H7 (cell line): ENCODE measurements around the gene IPP. TPM values are rescaled to one million over a fixed set of nuclear protein-coding genes. Genes with fewer than 3 reads are reported as not detected.

Source experiments
- DNase-seq: peaks from one replicate; pipeline ENCODE4 v3.0.0; 2012
- H3K27me3 ChIP-seq: 2 replicates; pipeline ENCODE4 v1.6.0; 2011; ENCODE audit warnings: mild to moderate bottlenecking, low read length; ENCODE audit not compliant: control insufficient read depth, insufficient read depth
- H3K36me3 ChIP-seq: replicated peaks from 2 replicates; pipeline ENCODE4 v1.5.1; 2011; ENCODE audit warnings: low read length; ENCODE audit not compliant: control insufficient read depth, insufficient read depth
- H3K4me3 ChIP-seq: 2 replicates; pipeline ENCODE4 v1.5.1; 2011; ENCODE audit warnings: low read depth, mild to moderate bottlenecking, control low read depth, low read length, moderate library complexity; ENCODE audit not compliant: insufficient read depth
- total RNA-seq: library from RNA; depleted of rRNA; stranded (reverse); fragments of >200 nt; shearing (Covaris generic); gene quantifications from 2 replicates; pipeline ENCODE4 v1.2.3, GENCODE V29; 2014; rRNA removed

Gene IPP
- 5.8 and 6.8 TPM in 2 replicates for total RNA-seq

DNA sequence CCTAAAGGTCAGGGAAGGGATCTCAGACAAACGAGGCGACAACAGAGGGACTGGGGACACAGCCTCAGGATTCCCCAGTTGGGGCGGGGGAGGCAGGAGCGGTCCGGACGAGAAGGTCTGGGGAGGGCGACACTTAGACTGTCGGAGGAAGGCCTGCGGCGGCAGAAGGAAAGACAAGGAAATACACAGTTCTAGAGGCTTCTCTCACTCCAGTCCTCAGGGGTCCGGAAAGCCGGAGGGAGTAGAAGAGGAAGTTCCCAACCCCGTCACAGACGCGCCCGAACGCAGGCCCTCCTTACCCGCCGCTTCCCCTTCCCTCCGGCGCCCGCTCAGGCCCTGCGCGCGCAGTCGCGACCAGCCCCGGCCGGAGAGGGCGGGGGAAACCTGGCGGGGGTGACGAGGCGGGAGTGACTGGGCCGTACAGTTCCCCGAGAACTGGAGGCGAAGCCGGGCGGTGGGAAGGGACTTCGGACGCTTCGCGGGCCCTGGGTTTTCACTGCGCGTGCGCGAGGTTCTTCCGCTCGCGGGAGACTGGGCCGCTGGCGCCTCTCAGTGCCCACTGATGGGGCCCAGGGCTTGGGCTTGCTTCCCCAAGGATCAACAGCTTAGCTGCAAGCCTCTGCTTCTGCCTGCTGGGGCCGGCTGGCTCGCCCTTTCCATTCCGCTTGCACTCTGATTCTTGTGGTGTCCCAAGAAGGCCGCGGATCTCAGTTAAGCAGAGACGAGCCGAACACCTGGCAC lies at the start of gene IPP:
IPP (minus strand) TSS at position 356 of the 741 bp plus-strand sequence. CDS start 4,242 bp downstream, outside the sequence.
- peak; percentile 99 for DNase-seq
- no peaks in the 10 kb centered on the region for H3K36me3 ChIP-seq
- peak within 1 kb of the TSS; percentile 73 for H3K4me3 ChIP-seq
- no peaks in the 10 kb centered on the region for H3K27me3 ChIP-seq

DNA sequence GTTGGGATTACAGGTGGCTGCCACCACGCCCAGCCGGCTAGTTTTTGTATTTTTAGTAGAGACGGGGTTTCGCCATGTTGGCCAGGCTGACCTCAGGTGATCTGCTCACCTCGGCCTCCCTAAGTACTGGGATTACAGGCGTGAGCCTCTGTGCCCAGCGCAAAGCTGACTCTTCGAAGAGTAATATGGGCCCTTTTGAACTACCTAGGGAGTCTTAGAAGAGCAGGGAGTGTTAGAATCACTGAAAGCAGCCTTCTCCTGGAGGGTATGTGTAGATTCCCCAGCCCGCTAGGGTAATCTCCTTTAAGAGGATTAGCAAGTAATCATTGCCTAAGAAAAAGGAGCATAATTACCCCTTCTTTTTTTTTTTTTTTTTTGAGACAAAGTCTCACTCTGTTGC lies 46.5 kb upstream of the IPP start:
- no peak for DNase-seq
- Histone ChIP-seq H3K4me3 (no peak overlapping the region), H3K27me3 (no peaks in the 10 kb centered on the region), H3K36me3 (no peaks in the 10 kb centered on the region)

DNA sequence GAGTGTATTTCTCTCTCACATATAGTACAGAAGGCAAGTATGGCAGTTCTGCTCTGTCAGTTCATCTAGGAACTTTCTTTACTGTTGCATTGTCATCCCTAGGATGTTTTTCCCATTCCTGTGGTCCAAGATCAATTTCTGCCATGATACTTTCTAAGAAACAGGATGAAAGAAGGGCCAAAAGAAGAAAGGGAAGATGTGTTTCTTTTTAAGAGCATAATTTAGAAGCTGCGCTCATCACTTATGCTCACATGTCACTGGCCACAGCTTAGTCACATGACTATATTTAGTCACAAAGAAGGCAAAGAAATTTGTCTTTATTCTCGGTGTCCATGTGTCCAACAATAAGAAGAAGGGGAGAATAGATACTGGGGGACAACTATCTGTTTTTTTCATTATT lies 45.9 kb upstream of the IPP start:
- no peak for DNase-seq
- Histone ChIP-seq H3K4me3 (no peak overlapping the region), H3K36me3 (no peaks in the 10 kb centered on the region), H3K27me3 (no peaks in the 10 kb centered on the region)

DNA sequence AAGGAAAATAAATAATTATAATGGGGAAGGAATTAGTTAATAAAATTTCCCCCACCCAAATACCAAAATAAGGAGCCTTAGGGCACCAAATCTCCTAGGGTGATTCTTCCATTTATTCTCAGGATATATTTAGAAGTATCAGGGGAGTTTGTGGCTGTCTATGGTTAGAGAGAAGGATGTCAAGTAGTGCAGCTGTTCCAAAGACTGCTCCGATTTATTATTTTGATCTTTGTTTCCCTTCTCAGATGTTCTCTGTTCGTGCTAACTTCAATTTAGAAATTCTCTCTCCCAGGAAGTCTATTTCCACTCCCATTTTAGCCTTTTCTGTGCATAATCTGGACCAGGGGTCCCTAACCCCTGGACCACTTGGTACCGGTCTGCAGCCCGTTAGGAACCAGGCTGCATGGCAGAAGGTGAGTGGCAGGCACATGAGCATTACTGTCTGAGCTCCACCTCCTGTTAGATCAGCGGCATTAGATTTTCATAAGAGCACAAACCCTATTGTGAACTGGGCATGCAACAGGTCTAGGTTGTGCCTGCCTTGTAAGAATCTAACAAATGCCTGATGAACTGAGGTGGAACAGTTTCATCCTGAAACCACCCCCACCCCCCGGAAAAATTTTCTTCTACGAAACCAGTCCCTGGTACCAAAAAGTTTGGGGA lies 43.6 kb upstream of the IPP start:
- Histone ChIP-seq H3K4me3 (no peak overlapping the region), H3K36me3 (no peaks in the 10 kb centered on the region), H3K27me3 (no peaks in the 10 kb centered on the region)
- DNase-seq, result no peak

DNA sequence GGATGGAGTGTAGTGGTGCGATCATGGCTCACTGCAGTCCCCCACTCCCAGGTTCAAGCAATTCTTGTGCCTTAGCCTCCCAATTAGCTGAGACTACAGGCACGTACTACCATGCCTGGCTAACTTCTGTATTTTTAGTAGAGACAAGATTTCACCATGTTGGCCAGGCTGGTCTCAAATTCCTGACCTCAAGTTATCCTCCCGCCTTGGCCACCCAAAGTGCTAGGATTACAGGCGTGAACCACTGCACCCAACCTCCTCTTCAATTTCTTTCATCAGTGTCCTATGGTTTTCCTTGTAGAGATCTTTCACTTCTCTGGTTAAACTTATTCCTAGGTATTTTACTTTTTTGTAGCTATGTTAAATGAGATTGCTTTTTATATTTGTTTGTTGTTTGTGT lies 42.3 kb upstream of the IPP start:
- no peaks in the 10 kb centered on the region for H3K27me3 ChIP-seq
- no peaks in the 10 kb centered on the region for H3K36me3 ChIP-seq
- DNase-seq, result no peak
- H3K4me3 ChIP-seq, result no peak overlapping the region

DNA sequence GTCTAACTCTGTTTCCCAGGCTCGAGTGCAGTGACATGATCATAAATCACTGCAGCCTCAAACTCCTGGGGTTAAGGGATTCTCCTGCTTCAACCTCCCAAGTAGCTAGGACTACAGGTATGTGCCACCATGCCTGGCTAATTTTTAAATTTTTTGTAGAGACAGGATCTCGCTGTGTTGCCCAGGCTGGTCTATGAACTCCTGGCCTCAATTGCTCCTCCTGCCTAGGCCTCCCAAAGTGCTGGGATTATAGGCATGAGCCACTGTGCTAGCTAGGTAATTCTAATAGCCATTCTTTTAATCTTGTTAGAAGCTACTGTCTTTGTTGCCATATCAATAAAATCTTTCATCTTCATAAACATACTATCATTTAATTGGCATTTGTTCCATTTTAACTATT lies 39.1 kb upstream of the IPP start:
- DNase-seq, result no peak
- H3K27me3 ChIP-seq, result no peaks in the 10 kb centered on the region
- H3K36me3 ChIP-seq, result no peaks in the 10 kb centered on the region
- no peak overlapping the region for H3K4me3 ChIP-seq

DNA sequence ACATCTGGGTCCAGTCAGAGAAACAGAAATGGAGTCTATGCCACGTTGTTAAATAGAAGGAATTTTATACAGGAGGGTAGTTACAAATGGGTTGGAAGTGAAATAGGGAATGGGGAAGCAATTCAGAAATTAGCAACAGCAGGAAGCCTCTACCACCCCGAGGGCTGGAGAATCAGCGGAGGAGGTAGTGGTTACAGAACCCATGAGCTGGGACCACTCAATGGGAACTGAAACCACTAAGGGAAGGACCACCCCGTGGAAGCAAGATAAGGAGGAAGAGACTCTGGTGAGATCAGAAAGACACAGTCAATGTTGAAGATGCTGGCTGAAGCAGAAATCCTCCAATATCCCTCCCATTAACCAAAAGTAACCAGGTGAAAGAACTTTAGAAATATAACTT lies 37.5 kb upstream of the IPP start:
- Histone ChIP-seq H3K27me3 (no peaks in the 10 kb centered on the region), H3K4me3 (no peak overlapping the region), H3K36me3 (no peaks in the 10 kb centered on the region)
- no peak for DNase-seq

DNA sequence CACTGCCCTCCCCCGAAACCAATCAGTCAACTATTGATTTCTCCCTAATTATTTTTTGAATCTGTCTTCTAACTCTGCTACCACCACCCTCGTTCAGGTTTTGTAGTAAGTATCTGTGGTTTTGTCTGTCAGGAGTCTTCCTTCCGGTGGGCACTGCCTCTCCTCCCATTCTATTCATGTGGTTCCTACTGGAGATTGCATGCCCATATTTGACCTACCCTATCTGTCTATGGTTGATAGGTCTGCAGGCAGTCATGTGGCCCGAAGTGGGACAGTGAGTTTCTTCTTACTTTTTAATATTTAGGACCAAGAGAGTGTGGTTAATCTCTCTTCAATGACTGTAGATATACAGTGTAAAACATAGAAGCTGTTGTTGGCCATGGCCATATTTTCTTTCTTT lies 35.1 kb upstream of the IPP start:
- no peak for DNase-seq
- no peak overlapping the region for H3K4me3 ChIP-seq
- H3K36me3 ChIP-seq, result no peaks in the 10 kb centered on the region

DNA sequence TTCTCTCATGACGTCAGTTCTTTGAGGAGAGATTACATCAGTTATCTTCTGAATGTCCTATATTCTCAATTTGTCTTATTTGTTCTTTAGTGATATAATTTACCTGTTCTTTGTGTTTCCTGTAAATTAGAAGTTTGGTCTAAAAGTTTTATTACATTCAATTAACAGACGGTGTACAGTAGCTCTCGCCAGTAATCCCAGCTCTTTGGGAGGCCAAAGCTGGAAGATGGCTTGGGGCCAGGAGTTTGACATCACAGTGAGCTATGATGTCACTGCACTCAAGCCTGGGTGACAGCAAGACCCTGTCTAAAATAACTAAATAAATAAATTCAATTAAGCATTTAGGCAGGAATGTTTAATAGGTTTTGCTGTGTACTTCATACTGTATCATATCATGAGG lies 25.3 kb upstream of the IPP start:
- H3K27me3 ChIP-seq, result no peaks in the 10 kb centered on the region; the same call in 1 of the 2 replicates
- H3K36me3 ChIP-seq, result no peaks in the 10 kb centered on the region
- H3K4me3 ChIP-seq, result no peak overlapping the region
- no peak for DNase-seq

More for the DNA sequence above, 35.1 kb upstream of the IPP start:
- H3K27me3 ChIP-seq, result no peaks in the 10 kb centered on the region; the same call in 1 of the 2 replicates

DNA sequence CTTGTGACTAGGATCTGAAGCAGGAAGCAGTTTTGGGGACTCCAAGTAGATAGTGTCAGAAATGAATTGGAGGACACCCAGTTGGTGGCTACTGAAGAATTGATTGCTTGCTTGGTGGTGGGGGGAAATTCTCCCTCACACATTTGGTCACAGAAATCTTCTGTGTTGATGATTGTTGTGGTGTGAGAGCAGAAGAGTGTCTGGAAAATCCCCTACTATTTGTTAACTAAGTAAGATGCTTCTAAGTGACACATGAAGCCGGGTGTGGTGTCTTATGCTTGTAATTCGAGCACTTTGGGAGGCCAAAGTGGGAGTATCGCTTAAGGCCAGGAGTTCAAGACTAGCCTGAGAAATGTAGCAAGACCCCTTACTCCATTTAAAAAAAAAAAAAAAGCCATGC lies 22.5 kb upstream of the IPP start:
- no peaks in the 10 kb centered on the region for H3K27me3 ChIP-seq
- DNase-seq, result no peak
- H3K4me3 ChIP-seq, result no peak overlapping the region
- no peaks in the 10 kb centered on the region for H3K36me3 ChIP-seq

DNA sequence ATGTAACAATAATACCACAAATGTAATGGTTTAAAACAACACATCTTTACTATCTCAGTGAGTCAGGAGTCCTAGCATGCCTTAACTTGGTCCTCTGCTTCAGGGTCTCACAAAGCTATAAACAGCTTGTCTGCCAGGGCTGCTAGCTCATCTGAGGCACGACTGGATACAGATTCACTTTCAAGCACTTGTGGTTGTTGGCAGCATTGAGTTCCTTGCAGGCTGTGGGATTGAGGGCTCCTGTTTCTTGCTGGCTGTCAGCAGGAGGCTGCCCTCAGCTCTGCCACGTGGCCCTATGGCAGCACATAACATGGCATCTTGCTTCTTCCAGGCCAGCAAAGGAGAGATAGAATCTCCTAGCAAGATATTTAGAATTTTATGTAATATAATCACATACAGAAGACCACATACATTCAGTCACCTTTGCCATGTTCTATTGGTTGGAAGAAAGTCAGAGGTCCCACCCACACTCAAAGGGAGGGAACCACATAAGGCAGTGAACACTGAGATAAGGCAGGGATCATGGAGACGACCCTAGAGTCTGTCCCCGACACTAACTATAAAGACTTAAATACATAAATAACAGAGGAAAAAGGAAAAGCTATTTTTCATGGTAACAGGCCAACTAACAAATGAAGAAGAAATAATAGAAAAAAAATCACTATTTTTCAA lies 18.9 kb upstream of the IPP start:
- DNase-seq, result peak; percentile 44
- Histone ChIP-seq H3K27me3 (no peaks in the 10 kb centered on the region), H3K4me3 (no peak overlapping the region), H3K36me3 (no peaks in the 10 kb centered on the region)

DNA sequence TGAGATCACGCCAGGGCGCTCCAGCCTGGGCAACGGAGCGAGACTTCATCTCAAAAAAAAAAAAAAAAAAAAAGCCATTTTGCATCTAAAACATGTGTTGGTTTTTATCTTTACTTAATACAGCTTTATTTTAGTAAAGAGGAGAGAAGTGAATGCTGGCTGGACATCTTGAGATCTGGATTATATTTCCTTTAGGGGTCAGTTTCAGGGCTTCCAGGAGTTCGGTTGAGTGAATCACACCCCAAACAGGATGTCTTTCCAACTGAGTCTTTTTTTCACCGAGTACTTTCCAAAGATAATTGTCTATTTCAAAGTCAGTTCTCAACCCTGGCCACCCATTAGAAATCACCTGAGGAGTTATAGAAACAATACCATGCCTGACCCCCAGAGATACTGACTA lies 16.6 kb upstream of the IPP start:
- no peak for DNase-seq
- H3K27me3 ChIP-seq, result no peaks in the 10 kb centered on the region
- H3K36me3 ChIP-seq, result no peaks in the 10 kb centered on the region
- H3K4me3 ChIP-seq, result no peak overlapping the region

DNA sequence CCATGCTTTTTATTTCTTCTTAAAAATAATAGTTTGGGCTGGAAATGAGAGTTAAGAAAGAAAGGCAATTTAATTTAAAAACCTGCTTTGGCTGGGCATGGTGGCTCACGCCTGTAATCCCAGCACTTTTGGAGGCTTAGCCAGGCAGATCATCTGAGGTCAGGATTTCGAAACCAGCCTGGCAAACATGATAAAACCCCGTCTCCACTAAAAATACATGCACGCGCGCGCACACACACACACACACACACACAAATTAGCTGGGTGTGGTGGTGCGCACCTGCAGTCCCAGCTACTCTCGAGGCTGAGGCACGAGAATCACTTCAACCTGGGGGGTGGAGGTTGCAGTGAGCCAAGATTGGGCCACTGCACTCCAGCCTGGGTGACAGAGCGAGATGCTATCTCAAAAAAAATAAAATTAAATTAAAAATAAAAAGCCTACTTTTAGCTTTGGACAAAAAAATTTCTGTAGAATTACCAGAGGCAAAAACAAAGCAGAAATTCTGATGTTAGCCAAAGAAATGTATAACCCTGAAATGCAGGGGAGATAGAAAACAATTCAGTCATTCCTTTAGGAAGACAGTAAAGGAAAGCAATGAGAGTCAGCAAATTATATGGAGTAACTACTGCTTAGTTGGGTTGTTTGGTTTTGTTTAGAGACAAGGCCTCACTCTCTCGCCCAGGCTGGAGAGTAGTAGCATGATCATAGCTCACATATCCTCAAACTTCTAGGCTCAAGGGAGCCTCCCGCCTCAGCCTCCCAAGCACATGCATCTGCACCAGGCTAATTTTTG lies 15.7 kb upstream of the IPP start:
- Histone ChIP-seq H3K36me3 (no peaks in the 10 kb centered on the region), H3K27me3 (no peaks in the 10 kb centered on the region), H3K4me3 (no peak overlapping the region)
- DNase-seq, result no peak

DNA sequence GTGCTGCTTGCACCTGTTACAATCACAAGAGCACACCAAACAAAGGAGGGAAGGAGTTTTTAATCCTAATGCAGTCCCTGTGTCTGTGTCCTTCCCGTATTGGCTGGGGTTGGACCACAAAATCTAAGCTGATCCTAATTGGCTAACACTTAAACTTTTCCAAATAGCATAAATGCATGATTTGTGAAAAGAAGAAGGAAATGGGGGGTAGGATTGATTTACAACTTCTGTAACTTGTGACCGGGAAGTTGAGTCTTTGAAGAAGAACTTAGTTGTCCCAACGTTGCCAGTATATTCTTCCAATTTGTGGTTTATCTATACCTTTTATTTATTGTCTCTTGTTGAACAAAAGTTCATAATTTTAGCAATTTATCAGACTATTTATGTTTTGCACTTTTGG lies 11.8 kb upstream of the IPP start:
- H3K27me3 ChIP-seq, result no peaks in the 10 kb centered on the region
- no peak overlapping the region for H3K4me3 ChIP-seq
- DNase-seq, result no peak
- H3K36me3 ChIP-seq, result no peaks in the 10 kb centered on the region
